ENCODE data around the gene ERMN.
"Not testable (repeated sequence)": the region's sequence is repeated elsewhere in the genome, so short reads cannot be mapped to it uniquely, and the experiment has no call there.

The ERMN gene, protein sequence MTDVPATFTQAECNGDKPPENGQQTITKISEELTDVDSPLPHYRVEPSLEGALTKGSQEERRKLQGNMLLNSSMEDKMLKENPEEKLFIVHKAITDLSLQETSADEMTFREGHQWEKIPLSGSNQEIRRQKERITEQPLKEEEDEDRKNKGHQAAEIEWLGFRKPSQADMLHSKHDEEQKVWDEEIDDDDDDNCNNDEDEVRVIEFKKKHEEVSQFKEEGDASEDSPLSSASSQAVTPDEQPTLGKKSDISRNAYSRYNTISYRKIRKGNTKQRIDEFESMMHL

DNA sequence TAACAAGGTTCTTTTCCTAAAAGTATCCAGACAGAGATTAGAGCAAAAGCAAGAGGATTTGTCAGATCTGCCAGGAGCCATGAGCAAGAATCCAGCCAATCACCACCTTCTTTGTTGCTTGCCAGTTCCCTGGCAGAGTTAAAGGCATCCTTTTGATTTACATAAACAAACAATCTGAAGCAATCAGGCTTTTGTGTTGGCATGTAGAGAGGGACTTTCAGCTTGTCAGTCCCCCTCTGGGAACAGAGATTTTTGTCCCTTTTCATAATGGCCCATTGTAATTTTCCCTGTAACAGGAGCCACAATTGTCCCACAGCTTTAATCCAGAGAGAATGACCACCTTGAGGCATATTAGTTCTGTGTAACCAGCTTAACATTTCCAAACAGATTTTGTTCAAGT lies at the start of gene ERMN:
ERMN (minus strand) TSS at position 39 of the 400 bp plus-strand sequence. CDS start 182 bp downstream, outside the sequence.
- no peak for DNase-seq (ENCODE audit: low spot score)

- DNase-seq (ENCODE audit: low spot score) = no peak
These were observed 49.8 kb upstream of the ERMN start for GRCh38 chr2:157375384-157375783.

DNA sequence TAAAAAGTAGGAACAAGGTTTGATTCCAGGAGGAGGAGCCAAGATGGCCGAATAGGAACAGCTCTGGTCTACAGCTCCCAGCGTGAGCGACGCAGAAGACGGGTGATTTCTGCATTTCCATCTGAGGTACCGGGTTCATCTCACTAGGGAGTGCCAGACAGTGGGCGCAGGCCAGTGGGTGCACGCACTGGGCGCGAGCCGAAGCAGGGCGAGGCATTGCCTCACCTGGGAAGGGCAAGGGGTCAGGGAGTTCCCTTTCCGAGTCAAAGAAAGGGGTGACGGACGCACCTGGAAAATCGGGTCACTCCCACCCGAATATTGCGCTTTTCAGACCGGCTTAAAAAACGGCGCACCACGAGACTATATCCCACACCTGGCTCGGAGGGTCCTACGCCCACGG lies 42.9 kb upstream of the ERMN start:
- not testable (repeated sequence) for DNase-seq (ENCODE audit: low spot score)

- DNase-seq (ENCODE audit: low spot score) = no peak
These were observed 42.1 kb upstream of the ERMN start for GRCh38 chr2:157367704-157368103.

DNA sequence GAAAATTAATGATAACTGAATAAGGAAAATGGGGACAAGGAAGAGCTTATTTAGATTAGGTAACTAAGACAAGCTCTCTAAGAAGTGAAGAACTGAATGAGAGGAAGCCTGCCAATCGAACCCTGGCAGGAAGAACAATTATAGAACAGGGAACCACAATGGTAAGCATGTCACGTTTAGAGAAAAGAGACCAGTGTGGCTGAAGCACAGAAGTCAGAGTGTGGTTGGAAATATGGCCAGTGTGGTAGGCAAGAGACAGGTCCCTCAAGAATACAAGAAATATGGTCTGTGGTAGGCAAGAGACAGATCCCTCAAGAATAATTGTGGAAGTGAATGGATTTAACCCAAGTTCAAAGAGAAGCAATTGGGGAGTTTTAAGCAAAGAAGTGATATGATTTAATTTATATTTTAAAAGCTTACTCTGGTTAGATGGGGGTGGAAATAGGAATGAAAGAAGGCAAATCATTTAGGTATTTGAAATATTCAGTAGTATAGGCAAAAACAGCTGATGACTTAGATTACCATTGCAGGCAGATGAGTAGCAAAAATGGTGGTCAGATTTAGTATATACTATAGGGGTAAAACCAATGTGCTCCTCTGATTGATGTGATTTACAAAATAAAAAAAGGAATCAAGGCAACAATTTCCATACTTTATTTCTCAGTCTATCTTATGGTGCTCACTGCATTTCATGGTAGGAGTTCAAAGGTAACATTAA lies 38.8 kb upstream of the ERMN start:
- DNase-seq (ENCODE audit: low spot score) = no peak

DNA sequence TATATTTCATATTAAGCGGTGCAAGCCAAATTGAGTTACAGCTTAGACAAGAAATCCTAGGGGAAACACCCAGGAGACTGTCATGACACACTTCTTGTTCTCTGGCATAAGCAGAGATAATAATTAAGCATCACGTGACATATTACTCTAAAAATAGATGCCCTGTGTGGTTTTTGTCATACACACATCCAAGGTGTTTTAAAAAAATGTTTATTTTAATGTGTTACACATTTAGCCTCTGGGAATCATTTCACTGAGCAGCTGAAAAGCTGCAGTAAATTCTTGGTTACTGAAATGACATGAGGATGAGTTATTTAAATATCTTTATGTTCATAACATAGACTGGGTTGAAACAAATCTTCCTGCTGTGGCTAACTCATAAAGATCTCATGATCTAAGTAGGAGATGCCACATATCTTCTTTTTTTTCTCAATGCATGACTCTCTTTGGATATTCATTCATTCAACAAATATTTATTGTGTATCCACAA lies 38.0 kb upstream of the ERMN start:
- DNase-seq (ENCODE audit: low spot score) = no peak

DNA sequence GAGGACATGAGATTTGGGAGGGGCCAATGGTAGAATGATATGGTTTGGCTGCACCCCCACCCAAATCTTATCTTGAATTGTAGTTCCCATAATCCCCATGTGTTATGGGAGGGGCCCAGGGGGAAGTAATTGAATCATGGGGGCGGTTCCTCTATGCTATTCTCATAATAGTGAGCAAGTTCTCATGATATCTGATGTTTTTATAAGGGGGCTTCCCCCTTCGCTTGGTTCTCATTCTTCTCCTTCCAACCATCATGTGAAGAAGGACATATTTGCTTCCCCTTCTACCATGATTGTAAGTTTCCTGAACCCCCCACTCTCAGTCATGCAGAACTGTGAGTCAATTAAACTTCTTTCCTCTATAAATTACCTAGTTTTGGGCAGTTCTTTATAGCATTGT lies 37.0 kb upstream of the ERMN start:
- no peak for DNase-seq (ENCODE audit: low spot score)

- no peak for DNase-seq (ENCODE audit: low spot score)
These were observed 35.9 kb upstream of the ERMN start for GRCh38 chr2:157361526-157361925.

GRCh38 chr2:157359628-157360027 lies 34.0 kb upstream of the ERMN start:
- DNase-seq (ENCODE audit: low spot score) = no peak

- DNase-seq (ENCODE audit: low spot score) = no peak
These were observed 30.0 kb upstream of the ERMN start for GRCh38 chr2:157355618-157356017.

DNA sequence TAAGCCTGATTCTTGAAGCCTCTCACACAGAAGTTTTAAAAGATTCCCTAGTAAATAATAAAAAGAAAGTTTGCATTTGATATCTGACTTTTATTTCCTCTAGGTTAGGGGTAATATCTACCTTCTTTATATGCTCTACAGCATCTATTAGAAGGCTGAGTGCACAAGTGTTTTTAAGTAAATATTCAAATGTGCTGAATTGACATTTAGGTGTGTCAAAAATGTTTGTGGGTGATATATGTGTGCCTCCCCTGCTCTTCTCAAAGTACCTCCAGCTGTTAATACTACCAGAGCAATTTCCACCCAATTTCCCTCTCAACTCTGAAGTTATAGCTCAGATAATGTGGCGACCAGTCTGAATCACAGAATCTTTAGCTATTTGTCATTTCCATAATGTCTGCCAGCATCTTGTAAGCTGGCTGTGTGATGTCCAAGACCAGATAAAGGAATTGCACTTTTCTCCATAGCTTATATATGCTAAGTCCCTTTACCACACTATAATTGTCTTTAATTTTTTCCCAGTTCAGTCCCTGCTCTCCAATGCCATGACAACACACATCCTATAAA lies 24.4 kb upstream of the ERMN start:
- DNase-seq (ENCODE audit: low spot score) = no peak

GRCh38 chr2:157348291-157348921 lies 22.8 kb upstream of the ERMN start:
- no peak for DNase-seq (ENCODE audit: low spot score)

DNA sequence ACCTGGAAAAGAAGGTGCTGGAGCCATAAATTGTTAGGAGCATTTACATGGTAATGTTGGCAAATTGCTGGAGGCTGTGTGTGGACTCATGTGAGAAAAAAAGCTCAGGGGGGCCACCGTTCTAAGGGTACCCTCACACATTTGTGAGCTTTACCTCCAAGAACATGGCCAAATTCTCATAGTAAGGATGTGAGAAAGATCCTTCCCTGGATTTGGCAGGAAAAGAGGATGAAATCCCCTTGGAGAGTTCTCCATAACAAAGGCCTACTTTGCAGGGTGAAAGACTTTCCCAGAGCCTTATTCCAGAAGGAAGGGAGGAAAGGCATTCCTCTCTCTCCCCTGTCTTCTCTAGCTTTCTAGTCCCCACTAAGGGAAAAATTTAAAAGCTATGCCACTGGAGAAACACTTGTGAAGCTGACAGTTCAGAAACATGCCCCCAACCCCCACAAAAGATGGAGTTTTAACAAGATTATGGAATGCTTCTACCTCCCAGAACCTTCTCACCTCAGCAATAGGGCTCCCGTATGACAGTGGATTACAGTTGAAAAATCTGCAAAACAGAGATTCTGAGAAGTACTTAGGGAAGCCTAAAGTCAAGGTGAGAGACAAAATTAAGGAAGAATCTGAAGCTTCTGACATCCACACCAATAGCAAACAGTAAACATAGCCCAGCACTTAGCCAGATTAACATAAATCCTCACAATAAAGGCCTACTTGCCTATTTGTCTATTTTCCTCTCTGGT lies 20.2 kb upstream of the ERMN start:
- DNase-seq (ENCODE audit: low spot score) = no peak

DNA sequence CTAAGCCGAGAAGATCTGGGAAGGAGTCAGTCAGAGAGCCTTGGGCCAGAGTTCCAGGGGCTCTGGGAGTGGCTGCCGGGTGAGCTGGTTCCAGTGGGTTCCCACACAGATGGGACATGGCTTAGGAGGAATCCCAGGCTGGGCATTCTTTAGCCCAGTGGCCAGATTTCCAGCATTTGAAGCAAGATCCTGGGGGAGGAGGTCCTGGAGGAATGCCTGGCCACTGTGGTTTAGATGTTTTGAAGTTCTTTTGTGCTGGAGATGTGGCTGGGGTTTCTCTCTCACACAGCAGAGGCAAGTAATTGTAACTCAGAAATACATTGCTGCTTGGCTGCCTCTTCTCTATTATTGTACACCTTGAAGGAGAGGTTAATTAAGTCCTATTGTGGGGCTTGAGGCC lies 15.8 kb upstream of the ERMN start:
- DNase-seq (ENCODE audit: low spot score) = not testable (repeated sequence)

- no peak for DNase-seq (ENCODE audit: low spot score)
These were observed 14.5 kb upstream of the ERMN start for GRCh38 chr2:157339965-157340655.

- no peak for DNase-seq (ENCODE audit: low spot score)
These were observed 12.4 kb upstream of the ERMN start for GRCh38 chr2:157337978-157338377.

DNA sequence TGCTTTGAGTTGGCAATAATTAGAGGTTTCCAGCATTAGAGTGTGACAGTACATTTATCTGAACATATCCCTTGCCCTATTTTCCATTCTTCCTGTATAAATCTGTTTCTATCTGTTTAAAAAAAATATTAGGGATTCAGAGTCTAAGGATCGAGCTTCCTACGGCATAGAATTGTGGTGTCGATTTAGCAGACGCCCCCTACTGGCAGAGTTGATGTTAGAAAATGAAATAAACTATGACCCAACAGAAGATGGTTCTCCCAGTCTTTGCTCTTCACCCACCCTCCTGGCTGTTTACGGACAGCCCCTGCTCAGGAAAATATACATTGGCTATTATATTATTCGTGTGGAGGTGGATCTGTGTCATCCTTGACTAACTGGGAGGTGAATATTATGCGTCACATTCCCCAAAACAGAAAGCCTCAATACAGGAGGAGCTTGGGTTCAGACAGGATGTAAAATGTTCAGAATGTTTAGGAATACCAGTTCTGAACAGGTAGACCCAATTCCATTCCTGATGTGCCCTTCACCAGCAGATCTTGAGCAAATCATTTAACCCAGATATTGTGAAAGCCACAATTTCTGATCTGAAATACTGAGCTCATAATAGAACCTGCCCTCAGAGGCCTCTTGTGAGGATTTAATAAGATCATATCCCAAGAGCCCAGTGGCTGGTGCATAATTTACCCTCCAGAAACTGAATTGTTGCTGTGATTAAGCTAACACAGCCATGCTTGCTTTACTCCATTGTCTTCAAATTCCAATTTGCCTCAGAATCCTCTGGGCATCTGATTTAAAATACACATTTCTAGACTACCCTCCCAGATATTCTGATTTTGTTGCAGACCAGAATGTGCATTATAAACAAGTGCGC lies 10.8 kb upstream of the ERMN start:
- DNase-seq (ENCODE audit: low spot score) = peak; percentile 67

DNA sequence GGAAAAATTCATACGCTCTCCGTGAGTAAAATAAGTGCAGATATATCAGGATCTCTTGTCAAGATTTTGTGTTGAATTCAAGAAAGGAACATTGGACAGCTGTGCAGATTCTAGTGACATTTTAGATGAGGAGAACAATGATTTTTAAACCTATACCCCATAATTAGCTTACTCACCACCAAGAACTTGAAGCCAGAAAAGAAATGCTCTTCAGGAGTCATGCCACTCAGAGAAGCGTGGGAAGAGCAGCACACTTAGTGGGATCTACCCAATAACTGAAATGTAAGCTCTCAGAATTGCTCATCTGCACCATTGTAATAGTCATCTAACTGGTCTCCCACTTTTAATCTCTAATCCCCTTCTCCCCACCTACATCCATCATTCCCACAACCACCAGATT lies 9.2 kb upstream of the ERMN start:
- no peak for DNase-seq (ENCODE audit: low spot score)

DNA sequence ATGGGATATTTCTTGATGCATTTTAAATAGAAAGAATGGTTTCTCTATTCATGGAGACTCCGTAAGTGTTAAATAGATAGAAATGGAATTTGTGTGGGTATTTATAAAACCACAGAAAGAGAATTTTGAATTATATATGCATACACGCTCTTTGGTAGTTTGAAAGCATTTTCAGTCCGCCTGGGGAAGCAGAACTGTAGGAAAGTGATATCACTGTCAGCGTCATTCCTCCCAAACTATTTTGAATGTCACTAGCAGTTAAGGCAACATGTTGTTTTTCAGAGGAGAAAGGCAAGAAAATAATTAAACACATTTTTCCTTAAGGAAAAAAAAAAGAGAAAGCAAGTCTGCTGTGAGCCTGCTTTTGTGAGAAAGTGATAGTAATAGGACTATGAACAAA lies 8.7 kb upstream of the ERMN start:
- no peak for DNase-seq (ENCODE audit: low spot score)

- no peak for DNase-seq (ENCODE audit: low spot score)
These were observed 7.9 kb upstream of the ERMN start for GRCh38 chr2:157333304-157334047.
